ENCODE results near the gene KCNH2.
"Not testable (repeated sequence)": the region's sequence is repeated elsewhere in the genome, so short reads cannot be mapped to it uniquely, and the experiment has no call there.

KCNH2 gene

DNA sequence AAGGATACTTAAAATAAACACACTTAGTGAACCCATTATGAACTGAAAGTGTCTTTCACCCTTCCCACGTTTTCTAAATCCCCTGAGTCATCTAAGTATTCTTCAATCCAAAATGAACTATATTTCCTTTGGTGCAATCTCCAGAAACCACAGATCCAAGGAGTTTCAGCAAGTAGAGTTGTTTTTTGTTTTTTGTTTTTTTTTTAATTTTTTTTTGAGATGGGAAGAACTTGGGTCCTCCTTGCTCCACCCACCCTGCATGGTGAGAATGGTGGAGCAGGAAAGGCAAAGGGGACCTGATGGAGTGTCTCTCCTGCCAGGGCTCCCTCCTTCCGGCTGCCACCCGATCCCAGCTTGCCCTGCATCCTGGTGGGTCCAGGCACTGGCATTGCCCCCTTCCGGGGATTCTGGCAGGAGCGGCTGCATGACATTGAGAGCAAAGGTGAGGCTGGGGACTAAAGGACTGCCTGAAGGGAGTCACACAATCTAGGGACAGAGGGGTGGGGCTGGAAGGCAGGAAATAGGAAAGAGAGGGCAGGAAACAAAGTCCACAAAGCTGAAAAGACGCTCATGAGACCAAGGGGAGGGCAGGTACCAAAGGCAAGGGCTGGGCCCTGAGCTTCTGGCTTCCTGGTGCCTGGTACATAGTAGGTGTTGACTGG lies 34.0 kb upstream of the KCNH2 start:
- DNase-seq (ENCODE audit: low spot score): no peak

DNA sequence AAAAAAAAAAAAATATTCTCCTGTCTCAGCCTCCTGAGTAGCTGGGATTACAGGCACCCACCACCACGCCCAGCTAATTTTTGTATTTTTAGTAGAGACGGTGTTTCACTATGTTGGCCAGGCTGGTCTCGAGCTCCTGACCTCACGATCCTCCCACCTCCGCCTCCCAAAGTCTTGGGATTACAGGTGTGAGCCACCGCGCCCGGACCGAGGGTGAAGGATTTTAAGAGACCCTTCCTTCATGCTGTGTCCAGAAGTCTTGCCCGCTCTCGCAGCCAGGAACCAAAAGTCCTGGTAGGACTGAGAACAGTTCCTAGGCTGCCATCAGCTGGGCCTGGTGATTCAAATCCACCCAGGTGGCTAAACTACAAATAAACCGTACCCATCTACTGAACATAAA lies 33.5 kb upstream of the KCNH2 start:
- DNase-seq (ENCODE audit: low spot score): not testable (repeated sequence)

DNA sequence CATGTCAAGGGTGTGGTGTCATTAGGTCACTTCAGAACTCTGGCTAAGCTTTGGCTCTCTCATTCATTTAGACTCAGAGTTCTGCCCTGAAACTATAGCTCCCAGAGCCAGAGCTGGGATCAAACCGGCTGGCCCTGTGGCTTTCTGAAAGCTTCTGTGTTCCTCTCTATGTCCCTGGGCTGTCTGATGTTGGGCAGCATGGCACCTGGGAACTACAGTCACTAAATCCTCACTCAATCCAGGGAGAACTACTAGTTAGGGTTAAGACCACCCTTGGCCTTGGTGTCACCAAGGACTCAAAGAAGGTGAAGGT lies 32.9 kb upstream of the KCNH2 start:
- no peak for DNase-seq (ENCODE audit: low spot score)

DNA sequence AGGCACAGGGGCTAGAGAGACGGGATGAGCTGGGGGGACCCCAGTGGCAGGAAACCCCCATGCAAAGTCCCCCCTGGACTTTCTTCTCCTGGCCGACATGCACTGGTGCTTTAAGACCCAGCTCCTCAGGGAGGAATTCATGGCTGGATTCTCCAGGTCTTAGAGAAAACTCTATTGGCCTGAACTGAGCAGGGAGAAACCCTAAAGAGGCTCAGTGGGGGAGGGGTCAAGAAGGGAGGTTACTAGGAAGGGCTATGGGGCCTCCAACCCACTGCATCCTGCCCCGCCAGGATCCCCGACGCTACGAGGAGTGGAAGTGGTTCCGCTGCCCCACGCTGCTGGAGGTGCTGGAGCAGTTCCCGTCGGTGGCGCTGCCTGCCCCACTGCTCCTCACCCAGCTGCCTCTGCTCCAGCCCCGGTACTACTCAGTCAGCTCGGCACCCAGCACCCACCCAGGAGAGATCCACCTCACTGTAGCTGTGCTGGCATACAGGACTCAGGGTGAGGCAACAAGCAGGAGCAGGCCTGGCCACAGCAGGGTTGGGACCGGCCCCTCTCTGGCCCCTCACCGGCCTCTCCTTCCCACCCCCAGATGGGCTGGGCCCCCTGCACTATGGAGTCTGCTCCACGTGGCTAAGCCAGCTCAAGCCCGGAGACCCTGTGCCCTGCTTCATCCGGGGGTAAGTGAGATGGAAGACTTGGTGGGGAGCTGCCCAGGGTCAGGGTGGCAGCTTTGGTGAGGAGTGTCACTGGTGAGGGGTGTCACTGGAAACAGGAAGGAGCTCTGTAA lies 32.4 kb upstream of the KCNH2 start:
- DNase-seq (ENCODE audit: low spot score): peak; percentile 50

DNA sequence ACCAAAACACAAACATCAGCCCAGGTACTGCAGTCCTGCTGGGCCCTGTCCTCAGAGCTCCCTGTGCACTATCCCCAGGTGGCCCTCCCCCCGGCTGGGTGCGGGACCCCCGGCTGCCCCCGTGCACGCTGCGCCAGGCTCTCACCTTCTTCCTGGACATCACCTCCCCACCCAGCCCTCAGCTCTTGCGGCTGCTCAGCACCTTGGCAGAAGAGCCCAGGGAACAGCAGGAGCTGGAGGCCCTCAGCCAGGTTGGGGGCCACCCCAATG lies 31.9 kb upstream of the KCNH2 start:
- no peak for DNase-seq (ENCODE audit: low spot score)

DNA sequence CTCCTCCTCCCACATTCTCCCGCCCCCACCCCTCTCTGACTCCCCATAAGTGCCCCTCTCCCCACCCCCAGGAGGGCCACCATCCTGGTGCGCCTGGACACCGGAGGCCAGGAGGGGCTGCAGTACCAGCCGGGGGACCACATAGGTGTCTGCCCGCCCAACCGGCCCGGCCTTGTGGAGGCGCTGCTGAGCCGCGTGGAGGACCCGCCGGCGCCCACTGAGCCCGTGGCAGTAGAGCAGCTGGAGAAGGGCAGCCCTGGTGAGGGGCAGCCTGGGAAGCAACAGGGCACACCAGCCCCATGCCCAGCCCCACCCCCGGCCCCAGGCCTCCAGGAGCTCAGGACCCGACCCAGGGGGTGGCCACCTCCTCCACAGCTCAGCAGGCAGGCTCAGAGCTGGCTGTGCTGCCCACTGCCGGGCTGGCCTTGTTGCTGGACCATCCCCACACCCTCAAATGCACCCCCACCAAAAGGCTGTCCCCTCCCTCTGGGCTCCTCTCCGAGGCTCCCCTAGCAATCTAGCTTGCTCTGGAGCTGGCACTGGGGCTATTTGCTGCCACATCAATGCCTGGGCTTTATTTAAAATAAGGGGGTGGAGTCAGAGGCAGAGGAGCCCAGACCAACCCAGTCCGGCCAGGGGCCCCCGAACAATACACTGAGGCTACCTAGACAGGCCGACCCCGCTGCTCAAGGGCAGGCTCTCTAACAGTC lies 31.4 kb upstream of the KCNH2 start:
- no peak for DNase-seq (ENCODE audit: low spot score)

DNA sequence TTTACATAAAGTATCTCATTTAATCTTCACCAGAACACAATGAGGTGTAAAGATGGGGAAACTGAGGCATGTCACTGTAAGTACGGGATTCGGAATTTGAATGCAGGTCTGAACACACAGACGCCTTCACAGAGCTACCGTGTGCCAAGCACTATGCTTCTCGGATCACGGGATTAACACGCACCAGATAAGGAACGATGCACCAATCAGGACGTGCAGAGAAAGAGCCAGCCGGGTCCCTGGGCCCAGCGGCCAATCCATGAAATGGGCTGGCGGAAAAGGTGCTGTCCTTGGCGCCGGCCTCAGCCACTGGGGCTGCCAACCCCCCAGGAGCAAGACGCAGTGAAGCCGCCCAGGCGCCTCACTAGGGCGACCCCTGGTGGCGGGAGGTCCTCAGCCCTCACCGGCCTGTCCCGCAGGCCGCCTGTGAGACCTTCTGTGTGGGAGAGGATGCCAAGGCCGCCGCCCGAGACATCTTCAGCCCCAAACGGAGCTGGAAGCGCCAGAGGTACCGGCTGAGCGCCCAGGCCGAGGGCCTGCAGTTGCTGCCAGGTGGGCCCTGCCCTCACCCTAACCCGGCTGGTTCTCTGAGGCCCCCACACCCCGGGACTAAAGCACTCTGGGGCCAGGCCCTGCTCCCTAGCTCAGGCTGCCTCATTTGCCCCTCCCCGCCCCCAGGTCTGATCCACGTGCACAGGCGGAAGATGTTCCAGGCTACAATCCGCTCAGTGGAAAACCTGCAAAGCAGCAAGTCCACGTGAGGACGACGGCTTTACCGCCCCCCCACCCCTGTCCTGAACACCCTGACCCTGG lies 30.6 kb upstream of the KCNH2 start:
- peak; percentile 93 for DNase-seq (ENCODE audit: low spot score)

DNA sequence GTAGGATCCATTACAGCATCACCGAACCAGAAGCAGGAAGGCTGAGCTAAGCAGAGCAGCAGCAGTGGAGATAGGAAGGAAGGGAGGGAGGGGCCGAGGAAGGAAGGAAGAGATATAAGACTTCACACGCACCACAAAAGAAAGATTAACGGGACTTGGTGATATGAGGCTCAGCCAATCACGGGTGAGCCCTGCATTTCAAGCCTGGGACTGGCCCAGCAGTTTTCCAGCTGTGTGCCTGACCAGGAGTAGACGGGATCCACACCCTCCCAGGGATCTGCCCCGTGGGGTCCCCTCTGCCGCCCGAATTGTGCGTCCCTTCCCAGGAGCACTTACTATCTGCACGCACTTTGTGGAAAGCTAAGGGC lies 30.0 kb upstream of the KCNH2 start:
- peak; percentile 49 for DNase-seq (ENCODE audit: low spot score)

DNA sequence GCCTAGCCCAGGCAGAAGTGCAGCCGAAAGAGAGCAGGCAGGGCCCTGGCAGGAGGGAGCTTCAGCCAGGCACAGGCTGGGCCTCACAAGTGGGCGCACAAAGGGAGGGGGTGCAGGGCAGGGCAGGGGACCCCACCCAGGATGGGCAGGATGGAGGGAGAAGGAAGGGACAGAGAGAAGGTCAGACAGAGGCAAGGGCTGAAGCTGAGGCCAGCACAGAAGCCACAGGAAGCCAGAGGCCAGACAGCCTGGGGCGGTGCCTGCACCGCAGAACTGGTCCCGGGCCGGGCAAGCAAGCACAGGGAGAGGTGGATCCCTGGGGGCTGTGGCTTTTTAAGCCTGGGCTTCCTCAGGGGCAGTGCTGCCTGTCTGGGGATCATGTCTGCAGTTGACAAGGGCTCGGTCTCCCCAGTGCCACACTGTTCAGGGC lies 29.4 kb upstream of the KCNH2 start:
- DNase-seq (ENCODE audit: low spot score): no peak

DNA sequence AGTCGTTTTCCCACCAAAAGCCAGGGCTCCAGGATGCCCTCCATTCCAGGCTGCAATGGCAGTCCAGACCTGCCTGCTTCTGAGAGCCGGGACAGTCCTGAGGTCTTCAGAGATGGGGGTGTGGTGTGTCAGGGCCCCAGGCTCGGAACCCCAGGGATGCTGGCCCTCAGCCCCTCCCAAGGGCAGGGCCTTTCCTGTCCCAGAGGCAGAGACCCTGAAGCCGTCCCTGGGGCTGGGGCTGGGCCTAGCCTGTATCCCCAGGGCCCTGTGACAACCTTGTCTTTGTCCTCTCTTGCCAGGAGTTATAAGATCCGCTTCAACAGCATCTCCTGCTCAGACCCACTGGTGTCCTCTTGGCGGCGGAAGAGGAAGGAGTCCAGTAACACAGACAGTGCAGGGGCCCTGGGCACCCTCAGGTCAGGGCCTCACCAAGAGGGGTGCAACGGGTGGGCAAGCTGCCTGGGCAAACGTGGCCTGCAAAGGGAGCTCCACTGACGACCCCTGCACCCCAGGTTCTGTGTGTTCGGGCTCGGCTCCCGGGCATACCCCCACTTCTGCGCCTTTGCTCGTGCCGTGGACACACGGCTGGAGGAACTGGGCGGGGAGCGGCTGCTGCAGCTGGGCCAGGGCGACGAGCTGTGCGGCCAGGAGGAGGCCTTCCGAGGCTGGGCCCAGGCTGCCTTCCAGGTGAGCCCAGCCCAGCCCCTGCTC lies 28.6 kb upstream of the KCNH2 start:
- DNase-seq (ENCODE audit: low spot score): no peak

DNA sequence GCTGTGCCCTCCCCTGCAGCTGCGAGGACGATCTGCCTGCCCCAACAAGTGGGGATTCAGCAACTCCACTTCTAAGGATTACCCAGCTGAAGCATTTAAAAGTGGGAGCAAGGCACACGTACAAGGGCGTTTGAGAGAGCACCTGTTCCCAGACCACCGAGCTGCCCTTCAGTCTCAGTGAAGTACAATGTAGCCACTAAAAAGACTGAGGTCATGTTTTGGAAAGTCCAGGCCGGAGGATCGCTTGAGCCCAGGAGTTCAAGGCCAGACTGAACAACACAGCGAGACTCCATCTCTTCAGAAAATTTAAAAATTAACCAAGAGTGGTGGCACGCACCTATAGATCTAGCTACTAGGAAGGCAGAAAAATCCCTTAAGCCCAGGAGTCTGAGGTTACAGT lies 27.4 kb upstream of the KCNH2 start:
- DNase-seq (ENCODE audit: low spot score): no peak

DNA sequence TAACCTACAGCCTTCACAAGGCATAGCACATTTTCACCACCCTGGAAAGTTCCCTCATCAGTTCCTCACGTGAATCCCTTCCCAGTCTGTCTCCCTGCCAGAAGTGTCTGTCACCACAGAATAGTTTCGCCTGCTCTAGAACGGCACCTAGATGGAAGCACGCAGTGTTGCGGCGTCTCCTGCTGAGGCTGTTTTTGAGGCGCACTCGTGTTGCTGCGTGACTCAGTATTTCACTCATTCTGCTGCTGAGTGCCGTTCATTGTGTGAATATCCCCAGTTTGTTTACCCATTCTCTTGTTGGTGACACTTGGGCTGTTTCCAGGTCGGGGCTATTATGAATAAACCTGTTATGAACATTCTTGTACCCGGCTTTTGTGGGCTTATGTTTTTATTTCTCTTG lies 25.5 kb upstream of the KCNH2 start:
- DNase-seq (ENCODE audit: low spot score): no peak

DNA sequence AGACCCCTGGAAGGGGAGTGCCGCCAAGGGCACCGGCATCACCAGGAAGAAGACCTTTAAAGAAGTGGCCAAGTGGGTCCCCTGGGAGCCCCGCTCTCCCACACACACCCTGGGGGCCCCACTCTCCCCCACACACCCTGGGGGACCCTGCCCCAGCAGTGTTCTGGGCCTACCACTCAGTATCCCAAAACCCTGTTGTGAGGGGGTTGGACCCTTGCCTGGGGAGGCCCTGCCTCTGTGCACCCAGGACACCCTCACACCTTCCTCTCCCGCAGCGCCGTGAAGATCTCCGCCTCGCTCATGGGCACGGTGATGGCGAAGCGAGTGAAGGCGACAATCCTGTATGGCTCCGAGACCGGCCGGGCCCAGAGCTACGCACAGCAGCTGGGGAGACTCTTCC lies 23.4 kb upstream of the KCNH2 start:
- DNase-seq (ENCODE audit: low spot score): no peak

DNA sequence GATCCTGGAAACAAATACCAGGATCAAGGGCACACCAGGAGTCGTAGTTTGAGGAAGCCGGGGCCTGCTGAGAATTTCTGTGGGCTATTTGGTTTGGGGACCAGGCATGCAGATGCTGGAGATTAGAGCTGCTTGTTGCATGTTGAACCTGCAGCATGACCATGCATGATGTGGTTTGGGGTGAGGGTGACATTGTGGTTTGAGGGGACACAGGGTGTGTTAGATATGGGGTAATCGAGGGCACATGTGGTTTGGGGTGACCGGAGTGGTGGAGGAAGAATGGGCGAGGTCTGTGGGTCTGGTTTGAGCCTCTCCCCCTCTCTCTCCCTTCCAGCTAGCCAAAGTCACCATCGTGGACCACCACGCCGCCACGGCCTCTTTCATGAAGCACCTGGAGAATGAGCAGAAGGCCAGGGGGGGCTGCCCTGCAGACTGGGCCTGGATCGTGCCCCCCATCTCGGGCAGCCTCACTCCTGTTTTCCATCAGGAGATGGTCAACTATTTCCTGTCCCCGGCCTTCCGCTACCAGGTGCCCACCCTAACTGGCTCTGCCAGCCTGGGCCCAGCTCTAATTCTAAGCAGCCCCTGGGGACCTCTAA lies 22.9 kb upstream of the KCNH2 start:
- no peak for DNase-seq (ENCODE audit: low spot score)

DNA sequence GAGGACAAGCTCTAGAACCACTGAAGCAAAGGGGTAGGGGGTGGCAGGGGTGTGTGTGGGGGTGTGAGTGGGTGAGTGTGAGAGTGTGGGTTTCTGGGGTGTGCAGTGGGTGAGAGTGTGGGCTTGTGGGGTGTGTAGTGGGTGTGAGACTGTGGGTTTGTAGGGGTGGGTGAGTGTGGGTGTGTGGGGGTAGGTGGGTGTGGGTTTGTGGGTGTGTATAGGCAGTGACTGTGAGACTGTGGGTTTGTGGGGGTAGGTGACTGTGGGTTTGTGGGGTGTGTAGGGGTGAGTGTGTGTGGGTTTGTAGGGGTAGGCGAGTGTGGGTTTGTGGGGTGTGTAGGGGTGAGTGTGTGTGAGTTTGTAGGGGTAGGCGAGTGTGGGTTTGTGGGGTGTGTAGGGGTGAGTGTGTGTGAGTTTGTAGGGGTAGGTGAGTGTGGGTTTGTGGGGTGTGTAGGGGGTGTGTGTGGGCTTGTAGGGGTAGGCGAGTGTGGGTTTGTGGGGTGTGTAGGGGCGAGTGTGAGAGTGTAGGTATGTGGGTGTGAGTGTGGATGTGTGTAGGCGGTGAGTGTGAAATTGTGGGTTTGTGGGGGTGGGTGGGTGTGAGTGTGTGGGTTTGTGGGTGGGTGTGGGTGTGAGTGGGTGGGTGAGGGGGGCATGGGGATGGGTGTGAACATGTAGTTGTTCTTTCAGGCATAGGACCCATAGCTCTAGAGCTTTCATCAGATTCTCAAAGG lies 21.5 kb upstream of the KCNH2 start:
- no peak for DNase-seq (ENCODE audit: low spot score)

DNA sequence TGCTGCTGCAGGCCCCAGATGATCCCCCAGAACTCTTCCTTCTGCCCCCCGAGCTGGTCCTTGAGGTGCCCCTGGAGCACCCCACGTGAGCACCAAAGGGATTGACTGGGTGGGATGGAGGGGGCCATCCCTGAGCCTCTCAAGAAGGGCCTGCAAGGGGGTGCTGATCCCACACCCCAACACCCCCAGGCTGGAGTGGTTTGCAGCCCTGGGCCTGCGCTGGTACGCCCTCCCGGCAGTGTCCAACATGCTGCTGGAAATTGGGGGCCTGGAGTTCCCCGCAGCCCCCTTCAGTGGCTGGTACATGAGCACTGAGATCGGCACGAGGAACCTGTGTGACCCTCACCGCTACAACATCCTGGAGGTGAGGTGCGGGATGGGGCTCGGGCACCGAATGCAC lies 20.9 kb upstream of the KCNH2 start:
- DNase-seq (ENCODE audit: low spot score): no peak

DNA sequence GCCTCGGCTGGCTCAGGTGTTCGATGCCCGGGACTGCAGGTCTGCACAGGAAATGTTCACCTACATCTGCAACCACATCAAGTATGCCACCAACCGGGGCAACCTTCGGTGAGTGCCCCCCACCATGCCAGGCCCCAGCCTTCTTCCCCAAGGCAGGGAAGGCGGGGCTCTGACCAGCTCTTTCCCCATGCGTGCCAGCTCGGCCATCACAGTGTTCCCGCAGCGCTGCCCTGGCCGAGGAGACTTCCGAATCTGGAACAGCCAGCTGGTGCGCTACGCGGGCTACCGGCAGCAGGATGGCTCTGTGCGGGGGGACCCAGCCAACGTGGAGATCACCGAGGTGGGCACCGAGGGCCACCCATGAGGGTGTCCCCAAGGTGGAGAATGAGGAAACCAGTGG lies 20.2 kb upstream of the KCNH2 start:
- DNase-seq (ENCODE audit: low spot score): no peak

DNA sequence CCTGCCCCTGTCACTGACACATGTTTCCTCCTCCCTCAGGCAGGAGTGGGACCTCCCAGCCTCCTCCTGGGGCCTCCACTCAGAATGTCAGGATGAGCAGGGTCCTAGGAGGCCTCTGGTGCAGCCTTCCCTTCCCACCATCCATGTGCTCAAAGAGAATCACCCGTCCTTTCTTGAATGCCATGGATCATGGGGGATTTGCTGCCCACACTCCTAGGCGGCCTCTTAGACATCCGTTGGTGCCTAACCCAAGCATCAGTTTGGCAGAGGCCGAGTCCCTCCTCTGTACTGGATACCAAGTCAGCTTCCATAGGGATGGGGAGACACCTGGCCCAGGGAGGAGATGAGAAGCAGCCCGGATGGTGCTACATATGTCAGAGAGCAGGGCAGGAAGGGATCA lies 19.7 kb upstream of the KCNH2 start:
- DNase-seq (ENCODE audit: low spot score): no peak

DNA sequence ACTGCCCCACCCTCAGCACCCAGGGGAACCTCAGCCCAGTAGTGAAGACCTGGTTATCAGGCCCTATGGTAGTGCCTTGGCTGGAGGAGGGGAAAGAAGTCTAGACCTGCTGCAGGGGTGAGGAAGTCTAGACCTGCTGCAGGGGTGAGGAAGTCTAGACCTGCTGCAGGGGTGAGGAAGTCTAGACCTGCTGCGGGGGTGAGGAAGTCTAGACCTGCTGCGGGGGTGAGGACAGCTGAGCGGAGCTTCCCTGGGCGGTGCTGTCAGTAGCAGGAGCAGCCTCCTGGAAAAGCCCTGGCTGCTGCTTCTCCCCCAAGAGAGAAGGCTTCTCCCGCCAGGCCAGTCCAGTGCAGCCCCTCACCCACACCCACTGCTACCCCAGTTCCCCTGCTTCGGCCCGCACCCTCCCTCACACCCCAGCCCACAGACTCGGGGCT lies 19.0 kb upstream of the KCNH2 start:
- DNase-seq (ENCODE audit: low spot score): no peak

DNA sequence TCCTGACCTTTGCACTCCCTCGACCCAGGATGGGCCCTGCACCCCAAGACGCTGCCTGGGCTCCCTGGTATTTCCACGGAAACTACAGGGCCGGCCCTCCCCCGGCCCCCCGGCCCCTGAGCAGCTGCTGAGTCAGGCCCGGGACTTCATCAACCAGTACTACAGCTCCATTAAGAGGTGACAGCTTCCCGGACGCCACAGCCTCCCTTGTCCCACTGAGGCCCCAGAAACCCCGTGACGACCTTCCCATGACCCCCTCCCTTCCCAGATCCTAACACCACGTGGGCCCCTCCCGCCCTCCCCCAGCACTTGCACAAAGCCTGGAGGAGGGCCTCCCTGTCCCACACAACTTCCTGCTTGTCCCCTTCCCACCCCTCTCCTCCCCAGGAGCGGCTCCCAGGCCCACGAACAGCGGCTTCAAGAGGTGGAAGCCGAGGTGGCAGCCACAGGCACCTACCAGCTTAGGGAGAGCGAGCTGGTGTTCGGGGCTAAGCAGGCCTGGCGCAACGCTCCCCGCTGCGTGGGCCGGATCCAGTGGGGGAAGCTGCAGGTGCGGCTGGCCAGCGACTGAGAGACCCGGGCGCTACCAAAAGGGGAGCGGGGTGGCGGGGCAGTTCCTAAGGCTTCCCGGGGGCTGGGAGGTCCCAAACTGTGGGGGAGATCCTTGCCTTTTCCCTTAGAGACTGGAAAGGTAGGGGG lies 18.4 kb upstream of the KCNH2 start:
- DNase-seq (ENCODE audit: low spot score): no peak

All from activated CD4-positive, alpha-beta T cell treated with anti-CD3 and anti-CD28 coated beads, Interleukin-2, Interleukin-4, amounts not matched to agents 100 ng/mL and 50 ng/mL, durations not matched to agents 16 hours and 8 hours (primary cell).